ES-I3 (cell line): ENCODE measurements around the gene PBX1.

Source experiments
- H3K36me3 ChIP-seq: 2 replicates; pipeline ENCODE4 v1.6.1; 2013; ENCODE audit warnings: mild to moderate bottlenecking, low read length, control low read depth, moderate library complexity; ENCODE audit not compliant: insufficient read depth
- H3K4me1 ChIP-seq: 2 replicates; pipeline ENCODE4 v1.6.1; 2013; ENCODE audit warnings: mild to moderate bottlenecking, control low read depth, low read length; ENCODE audit not compliant: insufficient read depth
- H3K9ac ChIP-seq: 2 replicates; pipeline ENCODE4 v1.6.1; 2013; ENCODE audit warnings: low read depth, mild to moderate bottlenecking, low read length, moderate library complexity
- H3K9me3 ChIP-seq: 2 replicates; pipeline ENCODE4 v1.6.1; 2013; ENCODE audit warnings: mild to moderate bottlenecking, low read length, moderate library complexity; ENCODE audit not compliant: control insufficient read depth, insufficient read depth

PBX1 gene

GRCh38 chr1:164771619-164772361 lies 212.8 kb downstream of the PBX1 start:
- no peaks in the 10 kb centered on the region for H3K9me3 ChIP-seq
- no peak overlapping the region for H3K9ac ChIP-seq
- H3K4me1 ChIP-seq: peaks cover 42% of the 10 kb centered on the region
- no peaks in the 10 kb centered on the region for H3K36me3 ChIP-seq

GRCh38 chr1:164772635-164773034 lies 213.7 kb downstream of the PBX1 start:
- Histone ChIP-seq H3K4me1 (peaks cover 42% of the 10 kb centered on the region), H3K36me3 (no peaks in the 10 kb centered on the region), H3K9ac (no peak overlapping the region), H3K9me3 (no peaks in the 10 kb centered on the region)

DNA sequence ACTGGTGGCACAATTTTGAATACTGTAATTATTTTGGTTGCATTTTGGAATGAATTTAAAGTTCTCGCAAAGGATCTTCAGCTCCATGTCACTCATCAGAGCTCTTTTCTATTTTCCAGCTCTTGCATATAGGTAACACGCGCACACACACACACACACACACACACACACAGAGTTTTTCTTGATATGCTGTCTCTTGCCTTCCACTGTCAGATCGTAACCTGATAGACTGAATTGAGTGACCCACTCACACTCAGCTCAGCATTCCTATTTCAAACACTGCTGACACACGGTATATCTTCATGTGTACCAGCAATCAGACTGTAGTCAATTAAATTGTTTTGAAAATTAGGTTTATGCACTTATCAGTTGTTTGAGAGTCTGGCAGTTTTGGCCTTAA lies 214.1 kb downstream of the PBX1 start:
- H3K9ac ChIP-seq: no peak overlapping the region
- H3K9me3 ChIP-seq: no peaks in the 10 kb centered on the region
- peaks cover 42% of the 10 kb centered on the region for H3K4me1 ChIP-seq
- H3K36me3 ChIP-seq: no peaks in the 10 kb centered on the region

DNA sequence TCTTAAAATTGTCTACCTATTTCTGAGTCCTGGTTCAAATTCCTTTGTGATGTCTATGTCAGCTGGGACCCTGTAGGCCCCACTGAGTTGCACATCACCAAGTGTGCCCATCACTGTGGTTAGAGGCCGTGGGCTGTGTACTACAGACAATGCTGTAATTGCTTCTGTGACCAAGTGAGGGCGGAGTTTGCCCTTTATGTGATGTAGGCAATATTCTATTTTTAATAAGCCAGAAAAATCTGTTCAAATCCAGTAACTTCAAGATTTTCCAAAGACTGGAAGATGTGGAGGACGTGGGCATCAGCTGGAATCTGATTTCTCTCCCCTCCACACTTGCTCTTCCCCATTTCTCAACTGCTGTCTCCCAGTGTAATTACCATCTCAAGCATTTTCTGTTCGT lies 215.4 kb downstream of the PBX1 start:
- H3K9ac ChIP-seq: no peak overlapping the region
- H3K4me1 ChIP-seq: peaks cover 42% of the 10 kb centered on the region
- no peaks in the 10 kb centered on the region for H3K9me3 ChIP-seq
- no peaks in the 10 kb centered on the region for H3K36me3 ChIP-seq

DNA sequence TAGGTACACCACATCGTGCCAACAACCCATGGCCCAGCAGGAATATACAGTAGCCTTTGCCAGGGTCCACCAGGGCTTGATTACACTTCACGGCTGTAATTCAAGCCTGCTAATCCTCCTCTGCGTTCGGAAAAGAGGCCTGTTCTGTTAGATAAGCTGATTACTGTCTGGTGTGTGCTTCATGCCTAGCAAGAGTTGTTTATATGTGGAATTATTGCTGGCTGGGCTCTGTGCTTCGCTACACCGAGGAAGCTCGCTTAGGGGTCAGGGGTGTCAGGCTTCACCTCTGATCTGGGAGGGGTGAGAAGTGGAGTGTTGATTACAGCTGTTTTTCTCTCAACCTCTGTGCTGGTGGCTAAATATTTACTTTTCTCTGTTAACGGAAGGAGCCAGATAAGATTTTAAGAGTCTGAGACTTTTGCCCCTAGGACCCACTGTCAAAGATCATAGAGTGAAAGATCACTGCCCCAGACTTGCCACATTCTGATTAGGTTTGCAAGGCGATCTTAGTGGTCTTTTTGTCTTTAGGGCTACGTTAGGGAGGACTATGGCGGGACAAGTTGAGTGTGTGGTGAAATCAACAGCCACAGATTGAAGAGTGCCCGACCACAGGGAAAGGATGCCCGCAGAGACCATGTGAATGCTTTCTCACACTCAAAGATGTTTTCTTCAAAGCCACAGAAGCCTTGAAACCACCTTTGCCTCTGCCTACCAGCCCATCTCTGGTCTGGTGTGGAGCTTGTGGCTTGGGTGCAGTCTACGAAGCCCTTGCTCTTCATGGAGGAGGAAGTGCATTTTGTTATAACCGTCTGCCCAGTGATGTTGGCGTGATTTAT lies 216.1 kb downstream of the PBX1 start:
- Histone ChIP-seq H3K9me3 (no peaks in the 10 kb centered on the region), H3K4me1 (peaks cover 42% of the 10 kb centered on the region), H3K36me3 (no peaks in the 10 kb centered on the region), H3K9ac (no peak overlapping the region)

DNA sequence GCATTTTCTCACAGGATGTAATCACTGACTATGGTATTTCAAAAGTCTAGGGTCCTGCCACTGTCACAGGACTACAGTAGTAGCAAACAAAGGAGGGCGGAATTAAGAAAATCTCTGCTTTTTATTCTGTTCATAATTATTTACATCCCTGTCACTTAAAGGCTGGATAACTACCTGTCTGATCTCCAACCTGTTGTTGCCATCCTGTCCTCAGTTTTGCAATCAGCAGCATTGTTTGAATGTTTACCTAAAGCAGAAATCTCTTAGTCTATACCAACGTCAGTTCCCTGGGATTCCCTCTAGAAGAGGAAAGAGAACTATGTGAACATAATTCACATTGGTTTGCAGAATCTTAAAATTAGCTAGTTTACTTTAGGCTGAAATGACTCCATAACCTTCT lies 218.5 kb downstream of the PBX1 start:
- no peak overlapping the region for H3K9ac ChIP-seq
- H3K9me3 ChIP-seq: no peaks in the 10 kb centered on the region
- no peaks in the 10 kb centered on the region for H3K36me3 ChIP-seq
- peaks cover 26% of the 10 kb centered on the region for H3K4me1 ChIP-seq

GRCh38 chr1:164779376-164779775 lies 220.4 kb downstream of the PBX1 start:
- no peaks in the 10 kb centered on the region for H3K36me3 ChIP-seq
- peaks cover 17% of the 10 kb centered on the region for H3K4me1 ChIP-seq
- no peaks in the 10 kb centered on the region for H3K9me3 ChIP-seq
- H3K9ac ChIP-seq: no peak overlapping the region

DNA sequence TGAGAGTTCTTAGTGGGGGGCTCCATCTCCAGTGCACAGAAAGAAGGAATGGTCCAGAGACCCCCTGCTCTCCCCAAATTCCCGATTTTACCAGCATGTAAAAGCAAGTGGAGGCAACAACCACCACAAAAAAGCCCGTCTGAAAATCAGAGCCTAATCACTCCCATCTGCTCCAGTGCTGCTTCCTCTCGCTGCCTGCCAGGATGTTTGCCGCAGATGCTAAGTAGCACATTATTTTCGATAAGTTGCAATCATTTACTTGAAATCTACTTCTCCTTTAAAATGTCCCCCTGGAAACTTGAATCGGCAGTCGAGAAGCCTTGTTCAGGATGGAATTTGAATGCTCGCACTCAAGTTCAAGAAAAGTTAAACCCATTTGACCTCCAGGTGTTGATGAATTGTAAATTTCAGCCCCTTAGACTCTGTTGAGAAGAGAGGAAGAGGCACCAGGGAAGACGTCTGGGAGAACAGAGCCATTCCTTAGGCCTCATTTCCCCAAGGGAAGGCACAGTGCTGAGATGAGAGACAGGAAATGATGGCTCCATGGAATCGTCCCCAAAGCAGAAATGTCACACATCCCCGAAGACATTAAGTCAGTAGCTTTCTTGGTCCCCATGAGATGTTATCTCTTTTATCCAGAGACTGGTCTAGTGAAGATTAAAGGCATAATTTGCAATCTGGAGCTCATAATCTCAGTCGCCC lies 221.3 kb downstream of the PBX1 start:
- Histone ChIP-seq H3K9ac (no peak overlapping the region), H3K4me1 (peaks cover 11% of the 10 kb centered on the region), H3K9me3 (no peaks in the 10 kb centered on the region), H3K36me3 (no peaks in the 10 kb centered on the region)

- H3K9me3 ChIP-seq: no peaks in the 10 kb centered on the region
- no peak overlapping the region for H3K9ac ChIP-seq
- peaks cover 9% of the 10 kb centered on the region for H3K4me1 ChIP-seq
- H3K36me3 ChIP-seq: no peaks in the 10 kb centered on the region
Observed at GRCh38 chr1:164780863-164781262, 221.9 kb downstream of the PBX1 start.

DNA sequence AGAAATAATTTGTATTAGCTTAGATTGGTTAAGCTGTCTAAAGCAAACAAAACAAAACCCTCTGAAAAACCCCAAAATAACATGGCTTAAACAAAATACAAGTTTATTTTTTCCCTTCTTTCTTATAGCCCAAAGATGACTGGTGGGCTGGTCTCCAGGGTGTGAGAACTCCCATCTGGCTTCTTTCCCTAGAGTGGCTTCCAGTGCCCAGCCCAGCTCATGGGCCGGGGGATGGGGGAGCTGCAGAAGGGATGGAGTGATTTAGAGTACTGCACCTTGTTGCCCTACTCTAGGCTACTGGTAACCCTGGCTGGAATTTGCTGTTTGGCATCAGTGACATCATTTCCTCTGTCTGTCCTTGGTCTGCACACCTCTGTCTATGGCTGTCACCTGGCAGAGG lies 223.0 kb downstream of the PBX1 start:
- H3K36me3 ChIP-seq: no peaks in the 10 kb centered on the region
- no peaks in the 10 kb centered on the region for H3K9me3 ChIP-seq
- no peak overlapping the region for H3K9ac ChIP-seq
- peaks cover 5% of the 10 kb centered on the region; the same call in 1 of the 2 replicates for H3K4me1 ChIP-seq

DNA sequence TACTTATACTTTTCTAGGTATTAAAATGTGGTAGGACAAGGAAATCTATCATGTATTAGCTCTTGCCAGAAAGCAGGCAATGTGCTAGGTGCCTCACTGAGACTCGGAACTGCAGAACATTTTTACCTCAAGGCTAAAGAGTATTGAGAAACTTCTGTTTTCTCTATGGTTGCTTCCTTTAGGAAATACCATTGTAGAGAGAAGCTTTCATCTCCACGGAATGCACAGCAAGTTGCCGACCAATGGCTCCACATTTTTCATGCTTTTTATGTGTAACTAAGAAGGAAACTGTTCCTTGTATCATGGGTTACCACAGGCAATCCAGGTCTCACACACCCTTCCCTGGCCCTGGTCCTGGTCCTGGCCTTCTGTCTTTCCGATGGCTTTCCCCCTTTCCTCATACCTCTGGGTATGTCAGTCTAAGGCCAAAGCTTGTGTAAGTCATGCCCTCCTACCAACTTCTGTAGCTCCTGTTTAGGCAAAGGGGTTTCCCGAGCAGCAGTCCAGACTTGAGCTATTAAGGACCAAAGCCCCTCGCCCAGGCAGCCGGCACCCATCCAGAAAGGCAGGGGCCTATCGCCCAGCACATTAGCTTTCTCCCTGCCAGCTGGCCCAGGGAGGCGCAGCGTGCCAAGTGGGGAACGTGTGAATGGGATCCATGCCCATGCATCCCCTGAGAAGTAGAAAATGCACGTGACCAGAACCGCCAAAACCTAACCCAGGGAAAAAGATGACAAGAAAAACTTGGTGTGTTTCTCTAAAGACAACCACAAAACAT lies 225.0 kb downstream of the PBX1 start:
- H3K9ac ChIP-seq: no peak overlapping the region
- H3K4me1 ChIP-seq: peaks cover 16% of the 10 kb centered on the region
- no peaks in the 10 kb centered on the region for H3K36me3 ChIP-seq
- no peaks in the 10 kb centered on the region for H3K9me3 ChIP-seq

GRCh38 chr1:164784960-164785359 lies 226.0 kb downstream of the PBX1 start:
- Histone ChIP-seq H3K9me3 (no peaks in the 10 kb centered on the region), H3K9ac (no peak overlapping the region), H3K4me1 (peaks cover 16% of the 10 kb centered on the region), H3K36me3 (no peaks in the 10 kb centered on the region)

DNA sequence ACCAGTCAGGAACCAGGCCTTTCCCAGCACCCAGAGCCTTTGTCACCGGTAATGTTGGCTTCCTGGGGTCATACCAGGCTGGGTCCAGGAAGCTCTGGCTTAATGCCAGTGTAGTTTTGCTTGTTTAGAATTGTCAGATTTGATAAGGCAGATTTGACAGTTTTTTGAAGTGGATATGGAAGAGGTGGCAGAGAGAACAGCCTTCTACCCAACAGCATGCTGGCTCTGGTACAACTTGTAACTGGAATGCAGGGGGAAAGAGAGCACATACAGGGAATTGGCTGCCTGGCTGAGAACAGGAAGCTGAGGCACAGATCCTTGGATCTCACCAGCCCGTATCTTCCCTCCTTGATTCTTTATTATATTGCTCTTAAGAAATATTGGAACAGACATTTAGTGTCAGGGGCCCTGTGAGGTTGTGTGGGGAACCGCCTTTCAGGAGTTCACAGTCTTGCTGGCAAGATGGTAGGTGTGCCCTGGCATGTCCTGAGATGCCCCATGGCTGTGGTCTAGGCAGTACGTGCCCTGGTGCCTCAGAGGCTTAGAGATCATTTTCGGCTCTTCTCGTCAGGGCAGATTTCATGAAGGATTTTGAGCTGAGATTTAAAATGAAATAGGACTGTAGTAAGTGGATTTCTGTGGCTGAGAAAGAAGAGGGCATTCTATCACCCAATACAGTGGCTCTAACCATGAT lies 227.0 kb downstream of the PBX1 start:
- peaks cover 11% of the 10 kb centered on the region for H3K4me1 ChIP-seq
- H3K9ac ChIP-seq: no peak overlapping the region
- H3K9me3 ChIP-seq: no peaks in the 10 kb centered on the region
- H3K36me3 ChIP-seq: no peaks in the 10 kb centered on the region
